GM18907 (cell line): Measurements from ENCODE around the gene DUSP12.
"Not testable (repeated sequence)": the region's sequence is repeated elsewhere in the genome, so short reads cannot be mapped to it uniquely, and the experiment has no call there.

Experiments used
- ATAC-seq: cut with Tn5 transposase; IDR thresholded peaks from one replicate; pipeline ENCODE4 v1.9.1; 2021; ENCODE audit warnings: mild to moderate bottlenecking, moderate library complexity; ENCODE audit not compliant: unreplicated experiment

The DUSP12 gene

GRCh38 chr1:161768461-161768860 lies 18.9 kb downstream of the DUSP12 start:
- ATAC-seq: no peak

- no peak for ATAC-seq
Measured at GRCh38 chr1:161768986-161769672, 19.5 kb downstream of the DUSP12 start.

- not testable (repeated sequence) for ATAC-seq
Measured at GRCh38 chr1:161769673-161770045, 20.1 kb downstream of the DUSP12 start.

- no peak for ATAC-seq
Measured at GRCh38 chr1:161770250-161770649, 20.7 kb downstream of the DUSP12 start.

GRCh38 chr1:161771161-161771560 lies 21.6 kb downstream of the DUSP12 start:
- ATAC-seq: no peak

- no peak for ATAC-seq
Measured at GRCh38 chr1:161771973-161772372, 22.4 kb downstream of the DUSP12 start.

GRCh38 chr1:161772397-161772796 lies 22.8 kb downstream of the DUSP12 start:
- no peak for ATAC-seq

- ATAC-seq: no peak
Measured at GRCh38 chr1:161773791-161774190, 24.2 kb downstream of the DUSP12 start.

GRCh38 chr1:161777261-161777660 lies 27.7 kb downstream of the DUSP12 start:
- ATAC-seq: no peak

- ATAC-seq: no peak
Measured at GRCh38 chr1:161778522-161778921, 28.9 kb downstream of the DUSP12 start.

GRCh38 chr1:161779393-161779792 lies 29.8 kb downstream of the DUSP12 start:
- no peak for ATAC-seq

- ATAC-seq: no peak
Measured at GRCh38 chr1:161781995-161782394, 32.4 kb downstream of the DUSP12 start.

GRCh38 chr1:161782886-161783285 lies 33.3 kb downstream of the DUSP12 start:
- ATAC-seq: no peak

GRCh38 chr1:161784968-161785367 lies 35.4 kb downstream of the DUSP12 start:
- no peak for ATAC-seq

- ATAC-seq: no peak
Measured at GRCh38 chr1:161787355-161787754, 37.8 kb downstream of the DUSP12 start.

- ATAC-seq: no peak
Measured at GRCh38 chr1:161790587-161791317, 41.2 kb downstream of the DUSP12 start.

- ATAC-seq: no peak
Measured at GRCh38 chr1:161791904-161792655, 42.5 kb downstream of the DUSP12 start.

GRCh38 chr1:161792740-161793139 lies 43.2 kb downstream of the DUSP12 start:
- peak; percentile 49 for ATAC-seq

GRCh38 chr1:161799792-161800191 lies 50.2 kb downstream of the DUSP12 start:
- ATAC-seq: no peak

GRCh38 chr1:161801955-161802354 lies 52.4 kb downstream of the DUSP12 start:
- no peak for ATAC-seq

- ATAC-seq: no peak
Measured at GRCh38 chr1:161803181-161803580, 53.6 kb downstream of the DUSP12 start.
